Measurements from ENCODE around the gene LSM14A.
"Not testable (repeated sequence)": the region's sequence is repeated elsewhere in the genome, so short reads cannot be mapped to it uniquely, and the experiment has no call there.

LSM14A gene

GRCh38 chr19:34175173-34175572 lies 2.9 kb downstream of the LSM14A start:
- not testable (repeated sequence) for DNase-seq
- H3K79me1 ChIP-seq (ENCODE audit: low read length) = peaks cover 19% of the 10 kb centered on the region
- WGBS (ENCODE audit: extremely low coverage, insufficient coverage, insufficient read length) = no CpG with 5 or more reads among the region's 8 CpGs

GRCh38 chr19:34176581-34176980 lies 4.3 kb downstream of the LSM14A start:
- Histone ChIP-seq H3K14ac (ENCODE audit: low read length) (no peak overlapping the region), H3K27me3 (ENCODE audit: insufficient read depth, low read length) (no peaks in the 10 kb centered on the region), H4K91ac (ENCODE audit: low read depth, low read length) (no peak overlapping the region), H2BK12ac (ENCODE audit: low read length) (no peak overlapping the region), H3K9ac (ENCODE audit: low read length) (no peak overlapping the region), H3K27ac (ENCODE audit: low read depth, low read length) (no peak overlapping the region), H3K4me1 (ENCODE audit: control insufficient read depth in 1 of 2, insufficient read depth in 2 of 2, low read length in 2 of 2) (peaks cover 7 to 11% of the 10 kb centered on the region in 2 experiments), H3K4me3 (ENCODE audit: low read depth, low read length) (no peak overlapping the region), H3K79me1 (ENCODE audit: low read length) (peaks cover 19% of the 10 kb centered on the region), H2AK5ac (ENCODE audit: low read length) (no peak overlapping the region), H4K12ac (ENCODE audit: low read depth, low read length) (no peak overlapping the region), H3K9me3 (ENCODE audit: insufficient read depth, low read depth, low read length) (peaks cover 2% of the 10 kb centered on the region), H3K4me2 (ENCODE audit: low read length) (no peak overlapping the region), H3K18ac (ENCODE audit: low read length) (no peak overlapping the region), H3K79me2 (ENCODE audit: control insufficient read depth, insufficient read depth, low read length, poor library complexity) (peaks cover 34% of the 10 kb centered on the region), H2BK120ac (ENCODE audit: insufficient read depth, low read length, poor library complexity) (no peak overlapping the region), H3K36me3 (ENCODE audit: control insufficient read depth in 1 of 2, insufficient read depth in 2 of 2, low read length in 2 of 2) (peaks cover 2 to 9% of the 10 kb centered on the region in 2 experiments), H3K4ac (ENCODE audit: low read depth, low read length) (no peak overlapping the region), H4K8ac (ENCODE audit: low read depth, low read length) (no peak overlapping the region), H3K23ac (ENCODE audit: low read length) (no peak overlapping the region), H2AFZ (ENCODE audit: insufficient read depth, low read length, poor library complexity) (no peak overlapping the region), H2BK5ac (ENCODE audit: low read depth, low read length, poor library complexity) (no peak overlapping the region)
- WGBS (ENCODE audit: extremely low coverage, insufficient coverage, insufficient read length) = no CpG with 5 or more reads among the region's 3 CpGs
- DNase-seq = no peak

More at GRCh38 chr19:34175173-34175572, 2.9 kb downstream of the LSM14A start:
- H4K91ac ChIP-seq (ENCODE audit: low read depth, low read length); H3K27me3 ChIP-seq (ENCODE audit: insufficient read depth, low read length); H3K9ac ChIP-seq (ENCODE audit: low read length); H3K14ac ChIP-seq (ENCODE audit: low read length); H3K36me3 ChIP-seq (ENCODE audit: control insufficient read depth in 1 of 2, insufficient read depth in 2 of 2, low read length in 2 of 2); H2BK5ac ChIP-seq (ENCODE audit: low read depth, low read length, poor library complexity); H4K12ac ChIP-seq (ENCODE audit: low read depth, low read length); H3K4me2 ChIP-seq (ENCODE audit: low read length); H3K18ac ChIP-seq (ENCODE audit: low read length); H3K27ac ChIP-seq (ENCODE audit: low read depth, low read length); H3K23ac ChIP-seq (ENCODE audit: low read length); H2AFZ ChIP-seq (ENCODE audit: insufficient read depth, low read length, poor library complexity); H3K9me3 ChIP-seq (ENCODE audit: insufficient read depth, low read depth, low read length); H2AK5ac ChIP-seq (ENCODE audit: low read length); H2BK12ac ChIP-seq (ENCODE audit: low read length); H2BK120ac ChIP-seq (ENCODE audit: insufficient read depth, low read length, poor library complexity); H3K4me3 ChIP-seq (ENCODE audit: low read depth, low read length); H4K8ac ChIP-seq (ENCODE audit: low read depth, low read length): not testable (repeated sequence)
- H3K4me1 ChIP-seq (ENCODE audit: control insufficient read depth in 1 of 2, insufficient read depth in 2 of 2, low read length in 2 of 2) = peaks cover 7 to 14% of the 10 kb centered on the region in 2 experiments
- H3K79me2 ChIP-seq (ENCODE audit: control insufficient read depth, insufficient read depth, low read length, poor library complexity) = peaks cover 32% of the 10 kb centered on the region
- peak overlapping the region; percentile 49 for H3K4ac ChIP-seq (ENCODE audit: low read depth, low read length)

GRCh38 chr19:34178274-34178610 lies 5.9 kb downstream of the LSM14A start:
- Histone ChIP-seq H3K79me2 (ENCODE audit: control insufficient read depth, insufficient read depth, low read length, poor library complexity) (peaks cover 29% of the 10 kb centered on the region), H3K79me1 (ENCODE audit: low read length) (peaks cover 4% of the 10 kb centered on the region), H3K23ac (ENCODE audit: low read length) (no peak overlapping the region), H2BK12ac (ENCODE audit: low read length) (no peak overlapping the region), H3K4me1 (ENCODE audit: control insufficient read depth in 1 of 2, insufficient read depth in 2 of 2, low read length in 2 of 2) (peaks cover 4 to 8% of the 10 kb centered on the region in 2 experiments), H3K4me3 (ENCODE audit: low read depth, low read length) (no peak overlapping the region), H3K27ac (ENCODE audit: low read depth, low read length) (no peak overlapping the region), H2AK5ac (ENCODE audit: low read length) (no peak overlapping the region), H3K9ac (ENCODE audit: low read length) (no peak overlapping the region), H3K4me2 (ENCODE audit: low read length) (no peak overlapping the region), H3K14ac (ENCODE audit: low read length) (no peak overlapping the region), H3K18ac (ENCODE audit: low read length) (no peak overlapping the region), H3K27me3 (ENCODE audit: insufficient read depth, low read length) (no peaks in the 10 kb centered on the region), H2BK120ac (ENCODE audit: insufficient read depth, low read length, poor library complexity) (no peak overlapping the region), H2AFZ (ENCODE audit: insufficient read depth, low read length, poor library complexity) (no peak overlapping the region), H3K9me3 (ENCODE audit: insufficient read depth, low read depth, low read length) (no peaks in the 10 kb centered on the region), H4K12ac (ENCODE audit: low read depth, low read length) (no peak overlapping the region), H4K91ac (ENCODE audit: low read depth, low read length) (no peak overlapping the region), H3K36me3 (ENCODE audit: control insufficient read depth in 1 of 2, insufficient read depth in 2 of 2, low read length in 2 of 2) (peaks cover 2 to 9% of the 10 kb centered on the region in 2 experiments), H2BK5ac (ENCODE audit: low read depth, low read length, poor library complexity) (no peak overlapping the region), H4K8ac (ENCODE audit: low read depth, low read length) (no peak overlapping the region), H3K4ac (ENCODE audit: low read depth, low read length) (peak overlapping the region; percentile 76)
- WGBS (ENCODE audit: extremely low coverage, insufficient coverage, insufficient read length) = no CpG with 5 or more reads among the region's 2 CpGs
- DNase-seq = no peak

GRCh38 chr19:34179066-34179465 lies 6.8 kb downstream of the LSM14A start:
- no peak overlapping the region for H3K23ac ChIP-seq (ENCODE audit: low read length)
- H3K18ac ChIP-seq (ENCODE audit: low read length) = no peak overlapping the region
- H3K79me2 ChIP-seq (ENCODE audit: control insufficient read depth, insufficient read depth, low read length, poor library complexity) = peaks cover 28% of the 10 kb centered on the region
- no peak overlapping the region for H2AK5ac ChIP-seq (ENCODE audit: low read length)
- peaks cover 2 to 7% of the 10 kb centered on the region in 2 experiments for H3K36me3 ChIP-seq (ENCODE audit: control insufficient read depth in 1 of 2, insufficient read depth in 2 of 2, low read length in 2 of 2)
- H3K4me1 ChIP-seq (ENCODE audit: control insufficient read depth in 1 of 2, insufficient read depth in 2 of 2, low read length in 2 of 2) = peaks cover 4 to 8% of the 10 kb centered on the region in 2 experiments
- H3K4me2 ChIP-seq (ENCODE audit: low read length) = no peak overlapping the region
- H2BK5ac ChIP-seq (ENCODE audit: low read depth, low read length, poor library complexity) = no peak overlapping the region
- H3K14ac ChIP-seq (ENCODE audit: low read length) = no peak overlapping the region
- H2BK120ac ChIP-seq (ENCODE audit: insufficient read depth, low read length, poor library complexity) = no peak overlapping the region
- no peak overlapping the region for H3K27ac ChIP-seq (ENCODE audit: low read depth, low read length)
- no peak for DNase-seq
- no peak overlapping the region for H3K4me3 ChIP-seq (ENCODE audit: low read depth, low read length)
- H3K27me3 ChIP-seq (ENCODE audit: insufficient read depth, low read length) = no peaks in the 10 kb centered on the region
- H3K9me3 ChIP-seq (ENCODE audit: insufficient read depth, low read depth, low read length) = no peaks in the 10 kb centered on the region
- WGBS (ENCODE audit: extremely low coverage, insufficient coverage, insufficient read length) = no CpG with 5 or more reads among the region's 2 CpGs
- H4K91ac ChIP-seq (ENCODE audit: low read depth, low read length) = no peak overlapping the region
- no peaks in the 10 kb centered on the region for H3K79me1 ChIP-seq (ENCODE audit: low read length)
- no peak overlapping the region for H2AFZ ChIP-seq (ENCODE audit: insufficient read depth, low read length, poor library complexity)
- H3K4ac ChIP-seq (ENCODE audit: low read depth, low read length) = no peak overlapping the region
- H2BK12ac ChIP-seq (ENCODE audit: low read length) = no peak overlapping the region
- no peak overlapping the region for H4K8ac ChIP-seq (ENCODE audit: low read depth, low read length)
- H3K9ac ChIP-seq (ENCODE audit: low read length) = no peak overlapping the region
- no peak overlapping the region for H4K12ac ChIP-seq (ENCODE audit: low read depth, low read length)
